IMR-90 (cell line): ENCODE results near the gene PPP1R13B. TPM values are rescaled to one million over a fixed set of nuclear protein-coding genes. Genes with fewer than 3 reads are reported as not detected.
A peak's percentile ranks its signal among the peaks of the same experiment; 100 is the strongest.

Source experiments
- ATAC-seq: fragments of 200-7000 bp; cut with Tn5 transposase; 2 replicates; pipeline ENCODE4 v1.9.1; 2020; ENCODE audit warnings: low read depth, mild to moderate bottlenecking, moderate library complexity
- BruUV-seq: library from RNA; stranded (reverse); fragments of 400-500 nt; replicated peaks from 2 replicates; lab custom pipeline; 2021; lab: Mats Ljungman, UMichigan
- CTCF ChIA-PET: fragments of 300-600 bp; formaldehyde crosslinking; extraction: SDS; loops from one replicate; lab custom pipeline; 2021; ENCODE audit warnings: antibody characterized with exemption; lab: Yijun Ruan, JAX
- POLR2A ChIA-PET: fragments of 300-600 bp; sonication (Branson Sonifier 250); formaldehyde crosslinking; loops from one replicate; lab custom pipeline; 2022; ENCODE audit warnings: antibody characterized with exemption; ENCODE audit not compliant: unreplicated experiment; lab: Charles Lee
- DNase-seq: peaks from one replicate; pipeline ENCODE4 v3.0.0; 2013
- H2AFZ ChIP-seq: replicated peaks from 2 replicates; pipeline ENCODE3; 2013; ENCODE audit warnings: low read length, mild to moderate bottlenecking; ENCODE audit not compliant: poor library complexity
- H2AK5ac ChIP-seq: 2 replicates; pipeline ENCODE4 v1.6.1; 2013; ENCODE audit warnings: low read depth, low read length, inconsistent platforms
- H2AK9ac ChIP-seq: replicated peaks from 2 replicates; pipeline ENCODE3; 2013; ENCODE audit warnings: mild to moderate bottlenecking, low read depth, low read length, moderate library complexity; ENCODE audit not compliant: poor library complexity
- H2BK120ac ChIP-seq: 2 replicates; pipeline ENCODE4 v1.6.1; 2013; ENCODE audit warnings: low read depth, low read length, inconsistent platforms
- H2BK15ac ChIP-seq: 3 replicates; pipeline ENCODE4 v1.6.1; 2013; ENCODE audit warnings: low read depth, low read length, inconsistent platforms
- H2BK20ac ChIP-seq: 2 replicates; pipeline ENCODE4 v1.6.1; 2013; ENCODE audit warnings: low read depth, mild to moderate bottlenecking, inconsistent platforms, low read length, moderate library complexity
- H2BK5ac ChIP-seq: 2 replicates; pipeline ENCODE4 v1.6.1; 2013; ENCODE audit warnings: mild to moderate bottlenecking, low read depth, low read length, inconsistent platforms; ENCODE audit not compliant: poor library complexity, severe bottlenecking
- H3K14ac ChIP-seq: replicated peaks from 2 replicates; pipeline ENCODE4 v1.6.1; 2013; ENCODE audit warnings: low read depth, low read length, inconsistent platforms
- H3K18ac ChIP-seq: 2 replicates; pipeline ENCODE4 v1.6.1; 2013; ENCODE audit warnings: low read depth, low read length, control low read depth
- H3K23ac ChIP-seq: 2 replicates; pipeline ENCODE4 v1.6.1; 2013; ENCODE audit warnings: low read depth, low read length, inconsistent platforms
- H3K27ac ChIP-seq: 2 replicates; pipeline ENCODE4 v1.5.1; 2013; ENCODE audit warnings: mild to moderate bottlenecking, control low read depth, low read length; ENCODE audit not compliant: insufficient read depth
- H3K27me3 ChIP-seq: 2 replicates; pipeline ENCODE4 v1.6.1; 2013; ENCODE audit warnings: low read length; ENCODE audit not compliant: control insufficient read depth, insufficient read depth
- H3K36me3 ChIP-seq: 2 replicates; pipeline ENCODE4 v1.6.1; 2013; ENCODE audit warnings: low read length, mixed read lengths; ENCODE audit not compliant: control insufficient read depth, insufficient read depth
- H3K4ac ChIP-seq: 2 replicates; pipeline ENCODE4 v1.6.1; 2013; ENCODE audit warnings: low read depth, low read length, inconsistent platforms
- H3K4me1 ChIP-seq: 2 replicates; pipeline ENCODE4 v1.6.1; 2013; ENCODE audit warnings: low read length, mixed read lengths; ENCODE audit not compliant: control insufficient read depth, insufficient read depth
- H3K4me2 ChIP-seq: 2 replicates; pipeline ENCODE4 v1.6.1; 2013; ENCODE audit warnings: low read depth, mild to moderate bottlenecking, control low read depth, low read length, moderate library complexity
- H3K4me3 ChIP-seq: 2 replicates; pipeline ENCODE4 v1.5.1; 2013; ENCODE audit warnings: low read depth, mild to moderate bottlenecking, control low read depth, low read length, moderate library complexity; ENCODE audit not compliant: insufficient read depth
- H3K56ac ChIP-seq: 2 replicates; pipeline ENCODE4 v1.6.1; 2013; ENCODE audit warnings: low read length, inconsistent platforms; ENCODE audit not compliant: insufficient read depth; ENCODE audit errors: extremely low read depth
- H3K79me1 ChIP-seq, 2 experiments: 2 replicates each; pipeline ENCODE4 v1.6.1; 2013; ENCODE audit warnings: low read length in 2 of 2, inconsistent platforms in 1 of 2, low read depth in 1 of 2
- H3K9ac ChIP-seq: 2 replicates; pipeline ENCODE4 v1.6.1; 2013; ENCODE audit warnings: low read depth, low read length, control low read depth
- H3K9me1 ChIP-seq: 2 replicates; pipeline ENCODE4 v1.6.1; 2013; ENCODE audit warnings: low read length, inconsistent platforms; ENCODE audit not compliant: insufficient read depth
- H3K9me3 ChIP-seq: 2 replicates; pipeline ENCODE4 v1.6.1; 2013; ENCODE audit warnings: low read length; ENCODE audit not compliant: control insufficient read depth, insufficient read depth
- H4K20me1 ChIP-seq: 2 replicates; pipeline ENCODE4 v1.6.1; 2013; ENCODE audit warnings: low read length, inconsistent platforms; ENCODE audit not compliant: insufficient read depth
- H4K5ac ChIP-seq: 2 replicates; pipeline ENCODE4 v1.6.1; 2013; ENCODE audit warnings: mild to moderate bottlenecking, low read depth, low read length, control low read depth
- H4K8ac ChIP-seq, 2 experiments: 2 replicates each; pipeline ENCODE4 v1.6.1; 2013; ENCODE audit warnings: low read depth in 2 of 2, low read length in 2 of 2, control low read depth in 1 of 2, inconsistent platforms in 1 of 2
- H4K91ac ChIP-seq: 2 replicates; pipeline ENCODE4 v1.6.1; 2013; ENCODE audit warnings: low read depth, low read length, inconsistent platforms; ENCODE audit not compliant: insufficient read depth
- CEBPB ChIP-seq: IDR thresholded peaks from 2 replicates; pipeline ENCODE4 v1.6.1; 2012; ENCODE audit warnings: low read depth, low read length, improper control_type of control experiment
- CHD1 ChIP-seq: IDR thresholded peaks from 2 replicates; pipeline ENCODE4 v1.6.1; 2012; ENCODE audit warnings: low read depth, low read length, improper control_type of control experiment
- CTCF ChIP-seq: conservative IDR thresholded peaks from 2 replicates; pipeline ENCODE4 v1.5.1; 2012; ENCODE audit warnings: mild to moderate bottlenecking, low read depth, low read length, improper control_type of control experiment
- ELK1 ChIP-seq: fragments of 150-350 bp; IDR thresholded peaks from 2 replicates; pipeline ENCODE4 v1.6.1; 2016; ENCODE audit warnings: low read depth, mild to moderate bottlenecking, low read length, moderate library complexity, borderline replicate concordance
- FOS ChIP-seq: fragments of 150-350 bp; IDR thresholded peaks from 2 replicates; pipeline ENCODE4 v1.6.1; 2016; ENCODE audit warnings: low read depth, low read length
- MAFK ChIP-seq: IDR thresholded peaks from 2 replicates; pipeline ENCODE4 v1.6.1; 2012; ENCODE audit warnings: low read depth, low read length, improper control_type of control experiment
- MAZ ChIP-seq: IDR thresholded peaks from 2 replicates; pipeline ENCODE4 v1.6.1; 2012; ENCODE audit warnings: low read depth, mild to moderate bottlenecking, low read length, improper control_type of control experiment, moderate library complexity, borderline replicate concordance
- NFE2L2 ChIP-seq: fragments of 150-350 bp; IDR thresholded peaks from 2 replicates; pipeline ENCODE4 v1.6.1; 2016; ENCODE audit warnings: low read depth, mild to moderate bottlenecking, low read length
- POLR2A ChIP-seq: IDR thresholded peaks from 2 replicates; pipeline ENCODE4 v1.6.1; 2012; ENCODE audit warnings: mild to moderate bottlenecking, low read depth, low read length
- RCOR1 ChIP-seq: IDR thresholded peaks from 2 replicates; pipeline ENCODE4 v1.6.1; 2012; ENCODE audit warnings: mild to moderate bottlenecking, low read length, improper control_type of control experiment; ENCODE audit not compliant: insufficient replicate concordance
- SMC3 ChIP-seq: fragments of 150-350 bp; IDR thresholded peaks from 2 replicates; pipeline ENCODE4 v1.6.1; 2016; ENCODE audit warnings: low read depth, mild to moderate bottlenecking, antibody characterized with exemption, low read length, moderate library complexity
- USF2 ChIP-seq: fragments of 150-350 bp; IDR thresholded peaks from 2 replicates; pipeline ENCODE4 v1.6.1; 2017; ENCODE audit warnings: mild to moderate bottlenecking, antibody characterized with exemption, low read length, low read depth
- WGBS, 2 experiments: methylation state at CpG; one replicate each; pipeline versions ENCODE4 v1.1.5 to v1.1.7; 2013; ENCODE audit warnings: missing lambda C conversion rate in 2 of 2; ENCODE audit not compliant: insufficient read length in 1 of 2; ENCODE audit errors: extremely low coverage in 2 of 2; 5-methylcytosine and 5-hydroxymethylcytosine counted together
- dilution Hi-C: fragments of 300-500 bp; cut with HindIII; formaldehyde crosslinking; loops from one replicate; pipeline ENCODE4 v1.14.3; 2018; ENCODE audit warnings: low sequenced_read_pairs; ENCODE audit not compliant: unreplicated experiment
- in situ Hi-C: fragments of 300-500 bp; cut with MboI; formaldehyde crosslinking; loops from 3 replicates; pipeline ENCODE4 v1.14.3; 2019; ENCODE audit warnings: low sequenced_read_pairs, inconsistent platforms, mixed read lengths
- intact Hi-C: fragments of 100-400 bp; cut with micrococcal nuclease; formaldehyde crosslinking; loops from 2 replicates; pipeline ENCODE4 v1.10.0; 2022
- polyA plus RNA-seq, 3 experiments: library from polyadenylated mRNA; depleted of rRNA; stranded (reverse); fragments of >200 nt; gene quantifications; 2 replicates each; pipeline ENCODE4 v1.2.3, GENCODE V29; 2012; ENCODE audit warnings: low replicate concordance in 1 of 3
- total RNA-seq: library from RNA; depleted of rRNA; stranded (reverse); fragments of >200 nt; gene quantifications from 2 replicates; pipeline ENCODE4 v1.2.3, GENCODE V29; 2012

Gene PPP1R13B
- total and polyA plus RNA-seq, 2 of the 4 experiments (the other 2 are of a cell fraction) = 1.6 to 2.8 TPM

DNA sequence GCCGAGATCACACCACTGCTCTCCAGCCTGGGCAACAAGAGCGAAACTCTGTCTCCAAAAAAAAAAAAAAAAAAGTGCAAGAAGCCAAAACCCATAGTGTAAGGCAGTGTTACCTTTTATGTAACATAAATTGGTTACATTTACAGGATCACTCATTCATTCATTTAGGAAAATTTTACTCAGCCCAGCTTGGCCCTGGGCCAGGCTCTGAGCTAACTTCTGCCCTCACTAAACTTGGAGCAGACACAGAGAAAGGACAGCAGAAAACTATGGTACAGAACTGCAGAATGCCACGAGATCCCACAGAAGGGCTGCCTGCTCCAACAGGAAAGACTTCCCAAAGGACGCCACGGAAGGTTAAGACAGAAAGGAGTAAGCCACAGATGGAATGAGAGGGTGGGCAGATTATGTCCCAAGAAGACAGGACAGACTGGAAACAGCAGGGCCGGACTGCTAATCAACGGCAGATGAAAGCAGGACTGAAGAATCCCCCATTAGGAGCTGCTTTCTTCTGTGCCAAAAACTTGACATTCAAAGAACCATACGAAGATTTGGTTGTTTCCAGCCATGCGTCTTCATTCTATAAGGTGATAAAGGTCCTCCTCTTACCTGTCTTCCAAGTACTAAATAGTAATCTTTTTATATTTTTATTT lies 18.9 kb downstream of the PPP1R13B start:
- dilution Hi-C loops = no loop called here
- Histone ChIP-seq H3K4me3 (no peak overlapping the region), H3K9me3 (no peaks in the 10 kb centered on the region), H2BK120ac (no peak overlapping the region), H3K23ac (no peak overlapping the region), H2AK9ac (no peak overlapping the region), H3K27me3 (no peaks in the 10 kb centered on the region), H3K14ac (no peak overlapping the region), H4K8ac (no peak overlapping the region), H3K9me1 (no peaks in the 10 kb centered on the region), H2BK5ac (no peak overlapping the region), H4K91ac (no peak overlapping the region), H2AFZ (no peak overlapping the region), H3K4me2 (no peak overlapping the region), H3K79me1 (no peaks in the 10 kb centered on the region; a peak in 1 of 4 replicates), H4K5ac (no peak overlapping the region), H3K56ac (no peak overlapping the region), H3K9ac (no peak overlapping the region), H3K4ac (no peak overlapping the region), H2BK15ac (no peak overlapping the region), H4K20me1 (no peaks in the 10 kb centered on the region), H3K18ac (no peak overlapping the region), H3K4me1 (no peaks in the 10 kb centered on the region), H2AK5ac (no peak overlapping the region), H2BK20ac (no peak overlapping the region), H3K27ac (no peak overlapping the region), H3K36me3 (no peaks in the 10 kb centered on the region)
- 0% methylated on average over 1 of the region's 9 CpGs; no CpG with 5 or more reads in 1 of the 2 experiments for WGBS, 2 experiments
- DNase-seq (peak; percentile 23), ATAC-seq (no peak)
- POLR2A ChIA-PET = no interaction called here
- TF ChIP-seq POLR2A (no peak), MAFK (no peak), SMC3 (no peak), CEBPB (no peak), NFE2L2 (no peak), RCOR1 (no peak), ELK1 (no peak), USF2 (no peak), MAZ (no peak), CHD1 (no peak), CTCF (no peak), FOS (no peak)
- in situ Hi-C loops = no loop called here
- BruUV-seq = no TSS peak
- CTCF ChIA-PET = interaction anchor here (1.3 kb wide), 1 partner anchor 11 kb away, joined by 3 read pairs; no protein-coding TSS in a partner anchor
- intact Hi-C loops = no loop called here
